OCI-LY3 (cell line): Measurements from ENCODE around the gene DNAI7.

Experiments
- H2AFZ ChIP-seq: fragments of 200-600, 300-600 bp; shearing (Covaris generic); 2 replicates; pipeline ENCODE4 v1.6.0; 2014; ENCODE audit warnings: antibody characterized with exemption, low read depth, low read length
- H3K27ac ChIP-seq: fragments of 200-600, 300-600 bp; sonication (generic); 2 replicates; pipeline ENCODE4 v1.5.1; 2014; ENCODE audit warnings: mild to moderate bottlenecking, low read length, moderate library complexity, mixed read lengths
- H3K27me3 ChIP-seq: fragments of 200-600, 300-600 bp; sonication (generic); 2 replicates; pipeline ENCODE4 v1.6.1; 2014; ENCODE audit warnings: low read depth, low read length, mixed read lengths
- H3K36me3 ChIP-seq: fragments of 200-600, 300-600 bp; sonication (generic); replicated peaks from 2 replicates; pipeline ENCODE3; 2014; ENCODE audit warnings: low read depth, low read length, mixed read lengths
- H3K4me1 ChIP-seq: fragments of 300-600, 200-600 bp; sonication (generic); 2 replicates; pipeline ENCODE4 v1.6.1; 2014; ENCODE audit warnings: low read length, mixed read lengths
- H3K4me2 ChIP-seq: fragments of 200-600, 300-600 bp; sonication (generic); 2 replicates; pipeline ENCODE4 v1.6.1; 2014; ENCODE audit warnings: low read length, mixed read lengths
- H3K4me3 ChIP-seq: fragments of 300-600, 200-600 bp; sonication (generic); 2 replicates; pipeline ENCODE4 v1.5.1; 2014; ENCODE audit warnings: antibody characterized with exemption, mild to moderate bottlenecking, low read length, moderate library complexity
- H3K79me2 ChIP-seq: fragments of 300-600, 200-600 bp; shearing (Covaris generic); 2 replicates; pipeline ENCODE4 v1.6.1; 2014; ENCODE audit warnings: mild to moderate bottlenecking, low read length, mixed read lengths
- H3K9ac ChIP-seq: fragments of 300-600, 200-600 bp; shearing (Covaris generic); 2 replicates; pipeline ENCODE4 v1.6.0; 2014; ENCODE audit warnings: mild to moderate bottlenecking, low read length, moderate library complexity
- H3K9me3 ChIP-seq: fragments of 200-600, 300-600 bp; shearing (Covaris generic); 2 replicates; pipeline ENCODE4 v1.6.1; 2014; ENCODE audit warnings: low read length, mixed read lengths; ENCODE audit not compliant: insufficient read depth
- H4K20me1 ChIP-seq: fragments of 200-600, 300-600 bp; sonication (generic); 2 replicates; pipeline ENCODE4 v1.6.1; 2016; ENCODE audit warnings: low read length, mixed read lengths; ENCODE audit not compliant: insufficient read depth
- EZH2phosphoT487 ChIP-seq: fragments of 200-600 bp; shearing (Covaris generic); IDR thresholded peaks from 2 replicates; pipeline ENCODE4 v1.6.1; 2018; ENCODE audit warnings: antibody characterized with exemption, mixed run types, low read depth
- TF ChIP-seq, protein P1 (sequence below): fragments of 200-600, 300-600 bp; sonication (generic); IDR thresholded peaks from 2 replicates; pipeline ENCODE4 v1.5.1; 2014; ENCODE audit warnings: antibody characterized with exemption, low read length, low read depth

Gene DNAI7

GRCh38 chr12:25102402-25102801 lies 92.6 kb downstream of the DNAI7 start:
- peaks cover 40% of the 10 kb centered on the region for H3K4me1 ChIP-seq
- H3K4me2 ChIP-seq, result no peak overlapping the region
- peaks cover 37% of the 10 kb centered on the region for H3K36me3 ChIP-seq
- H3K9me3 ChIP-seq, result no peaks in the 10 kb centered on the region
- H3K79me2 ChIP-seq, result no peaks in the 10 kb centered on the region
- no peak overlapping the region for H3K4me3 ChIP-seq
- no peak overlapping the region for H2AFZ ChIP-seq
- no peak overlapping the region for H3K27ac ChIP-seq
- H4K20me1 ChIP-seq, result no peaks in the 10 kb centered on the region
- no peaks in the 10 kb centered on the region for H3K27me3 ChIP-seq
- TF ChIP-seq, protein P1, sequence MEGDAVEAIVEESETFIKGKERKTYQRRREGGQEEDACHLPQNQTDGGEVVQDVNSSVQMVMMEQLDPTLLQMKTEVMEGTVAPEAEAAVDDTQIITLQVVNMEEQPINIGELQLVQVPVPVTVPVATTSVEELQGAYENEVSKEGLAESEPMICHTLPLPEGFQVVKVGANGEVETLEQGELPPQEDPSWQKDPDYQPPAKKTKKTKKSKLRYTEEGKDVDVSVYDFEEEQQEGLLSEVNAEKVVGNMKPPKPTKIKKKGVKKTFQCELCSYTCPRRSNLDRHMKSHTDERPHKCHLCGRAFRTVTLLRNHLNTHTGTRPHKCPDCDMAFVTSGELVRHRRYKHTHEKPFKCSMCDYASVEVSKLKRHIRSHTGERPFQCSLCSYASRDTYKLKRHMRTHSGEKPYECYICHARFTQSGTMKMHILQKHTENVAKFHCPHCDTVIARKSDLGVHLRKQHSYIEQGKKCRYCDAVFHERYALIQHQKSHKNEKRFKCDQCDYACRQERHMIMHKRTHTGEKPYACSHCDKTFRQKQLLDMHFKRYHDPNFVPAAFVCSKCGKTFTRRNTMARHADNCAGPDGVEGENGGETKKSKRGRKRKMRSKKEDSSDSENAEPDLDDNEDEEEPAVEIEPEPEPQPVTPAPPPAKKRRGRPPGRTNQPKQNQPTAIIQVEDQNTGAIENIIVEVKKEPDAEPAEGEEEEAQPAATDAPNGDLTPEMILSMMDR, result no peak
- TF ChIP-seq EZH2phosphoT487, result no peak
- no peak overlapping the region for H3K9ac ChIP-seq

- H3K27ac ChIP-seq, result peak overlapping the region; percentile 72
- no peaks in the 10 kb centered on the region for H3K27me3 ChIP-seq
- H3K79me2 ChIP-seq, result no peaks in the 10 kb centered on the region
- H3K9ac ChIP-seq, result peak overlapping the region; percentile 48; the same call in 1 of the 2 replicates
- H3K4me3 ChIP-seq, result peak overlapping the region; percentile 46
- TF ChIP-seq, protein P1, result no peak
- TF ChIP-seq EZH2phosphoT487, result no peak
- no peak overlapping the region for H2AFZ ChIP-seq
- no peaks in the 10 kb centered on the region for H4K20me1 ChIP-seq
- peak overlapping the region; percentile 74 for H3K4me2 ChIP-seq
- H3K36me3 ChIP-seq, result peaks cover 37% of the 10 kb centered on the region
- no peaks in the 10 kb centered on the region for H3K9me3 ChIP-seq
- peaks cover 35% of the 10 kb centered on the region for H3K4me1 ChIP-seq
Measured at GRCh38 chr12:25101092-25101445, 93.9 kb downstream of the DNAI7 start.

- H3K4me3 ChIP-seq, result peak overlapping the region; percentile 46
- no peak overlapping the region for H2AFZ ChIP-seq
- H3K27me3 ChIP-seq, result no peaks in the 10 kb centered on the region
- H3K36me3 ChIP-seq, result peaks cover 37% of the 10 kb centered on the region
- no peaks in the 10 kb centered on the region for H3K79me2 ChIP-seq
- H3K27ac ChIP-seq, result peak overlapping the region; percentile 72
- peak overlapping the region; percentile 74 for H3K4me2 ChIP-seq
- TF ChIP-seq EZH2phosphoT487, result no peak
- TF ChIP-seq, protein P1, result no peak
- H4K20me1 ChIP-seq, result no peaks in the 10 kb centered on the region
- peaks cover 35% of the 10 kb centered on the region for H3K4me1 ChIP-seq
- peak overlapping the region; percentile 48; the same call in 1 of the 2 replicates for H3K9ac ChIP-seq
- H3K9me3 ChIP-seq, result no peaks in the 10 kb centered on the region
Measured at GRCh38 chr12:25100194-25101091, 94.5 kb downstream of the DNAI7 start.

- no peak overlapping the region for H3K4me2 ChIP-seq
- H3K79me2 ChIP-seq, result no peaks in the 10 kb centered on the region
- H3K9me3 ChIP-seq, result peaks cover 2% of the 10 kb centered on the region; the same call in 1 of the 2 replicates
- no peak for TF ChIP-seq EZH2phosphoT487
- TF ChIP-seq, protein P1, result no peak
- no peak overlapping the region for H3K27ac ChIP-seq
- peaks cover 46% of the 10 kb centered on the region for H3K36me3 ChIP-seq
- H3K27me3 ChIP-seq, result no peaks in the 10 kb centered on the region
- no peak overlapping the region for H3K9ac ChIP-seq
- H3K4me3 ChIP-seq, result no peak overlapping the region
- H3K4me1 ChIP-seq, result peaks cover 35% of the 10 kb centered on the region
- H4K20me1 ChIP-seq, result no peaks in the 10 kb centered on the region
- H2AFZ ChIP-seq, result no peak overlapping the region
Measured at GRCh38 chr12:25099010-25099409, 96.0 kb downstream of the DNAI7 start.
